Activated CD8-positive, alpha-beta memory T cell treated with anti-CD3 and anti-CD28 coated beads for 36 hours (primary cell): ENCODE data around the gene SAMD13. TPM values are rescaled to one million over a fixed set of nuclear protein-coding genes. Genes with fewer than 3 reads are reported as not detected.

Source experiments
- CTCF ChIA-PET: fragments of 350-600 bp; sonication (Branson Sonifier 250); formaldehyde crosslinking; loops from one replicate; lab custom pipeline; 2021; ENCODE audit warnings: antibody characterized with exemption; lab: Charles Lee
- POLR2A ChIA-PET: fragments of 350-600 bp; sonication (Branson Sonifier 250); formaldehyde crosslinking; loops from one replicate; lab custom pipeline; 2021; ENCODE audit warnings: antibody characterized with exemption; lab: Charles Lee
- total RNA-seq, 2 experiments: library from RNA; stranded (reverse); gene quantifications; one replicate each; pipeline ENCODE4 v1.2.3, GENCODE V29; 2021

Gene SAMD13
- under 1 TPM; 0.59 to 0.80 TPM for total RNA-seq

GRCh38 chr1:84301004-84301784 is at the start of gene SAMD13:
TSS of gene SAMD13 (plus strand) at chr1:84301708. CDS start at chr1:84303235, 1,527 bp downstream.
- ChIA-PET POLR2A (no interaction called here), CTCF (no interaction called here)

DNA sequence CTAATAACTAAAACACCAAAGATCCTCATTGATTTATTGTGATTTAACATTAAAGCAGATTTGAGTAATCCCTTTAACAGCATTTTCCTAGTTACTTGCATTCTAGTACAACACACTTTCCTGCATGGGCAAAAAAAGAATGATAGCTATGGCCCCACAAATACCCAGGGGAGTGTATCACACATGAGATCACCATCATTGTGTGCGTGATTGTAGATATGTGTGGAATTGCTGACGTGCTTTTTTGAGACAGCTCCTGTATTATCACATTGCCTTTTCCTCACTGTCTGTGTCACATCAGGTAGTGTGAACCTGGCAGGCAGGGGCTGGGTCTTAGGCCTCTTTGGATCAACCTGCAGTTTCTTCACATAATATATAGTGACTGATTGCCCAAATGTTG is 48.5 kb upstream of the SAMD13 start:
- ChIA-PET POLR2A (no interaction called here), CTCF (no interaction called here)

DNA sequence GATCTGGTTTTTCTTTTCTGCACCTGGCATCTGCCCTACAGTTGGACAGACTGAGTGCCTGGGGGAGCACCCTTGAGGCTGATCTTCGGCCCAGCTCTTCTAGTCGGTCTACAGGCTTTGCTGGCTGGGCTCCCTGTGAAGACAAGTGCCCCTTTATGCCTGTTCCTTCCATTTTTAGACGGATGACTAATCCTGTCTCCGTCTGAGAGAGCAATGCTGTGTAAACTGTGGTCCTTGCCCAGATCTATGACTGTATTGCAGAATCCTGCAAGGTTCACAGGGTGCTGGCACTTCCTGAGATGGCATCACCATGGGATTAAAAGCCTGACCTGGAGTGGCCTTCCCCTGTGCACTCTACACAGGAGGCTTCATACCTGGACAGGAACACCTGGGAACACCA is 47.6 kb upstream of the SAMD13 start:
- POLR2A ChIA-PET: no interaction called here
- CTCF ChIA-PET: no interaction called here

DNA sequence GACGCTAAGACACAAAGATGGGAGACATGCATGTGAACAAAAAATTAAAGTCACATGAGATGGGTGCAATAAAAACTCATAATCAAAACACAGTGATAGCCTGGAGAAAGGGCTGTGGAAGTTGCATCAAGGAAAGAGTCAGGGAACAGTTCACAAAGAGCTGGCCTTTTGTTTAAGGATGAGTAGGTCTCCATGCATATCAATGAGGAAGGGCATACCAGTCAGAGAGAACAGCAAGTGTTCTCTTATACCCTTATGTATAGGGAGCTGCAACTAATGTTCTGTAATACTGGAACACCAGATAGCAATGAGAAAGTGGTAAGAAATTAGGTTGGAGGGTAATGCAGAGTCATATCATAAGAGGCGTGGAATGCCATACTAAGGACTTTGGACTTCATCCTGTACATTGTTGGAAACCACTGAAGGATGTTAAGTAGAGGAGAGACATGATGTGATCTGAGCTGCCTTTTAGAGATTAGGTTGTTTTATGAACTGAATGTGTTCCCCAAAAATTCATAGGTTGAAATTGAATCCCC is 46.7 kb upstream of the SAMD13 start:
- POLR2A ChIA-PET: no interaction called here

DNA sequence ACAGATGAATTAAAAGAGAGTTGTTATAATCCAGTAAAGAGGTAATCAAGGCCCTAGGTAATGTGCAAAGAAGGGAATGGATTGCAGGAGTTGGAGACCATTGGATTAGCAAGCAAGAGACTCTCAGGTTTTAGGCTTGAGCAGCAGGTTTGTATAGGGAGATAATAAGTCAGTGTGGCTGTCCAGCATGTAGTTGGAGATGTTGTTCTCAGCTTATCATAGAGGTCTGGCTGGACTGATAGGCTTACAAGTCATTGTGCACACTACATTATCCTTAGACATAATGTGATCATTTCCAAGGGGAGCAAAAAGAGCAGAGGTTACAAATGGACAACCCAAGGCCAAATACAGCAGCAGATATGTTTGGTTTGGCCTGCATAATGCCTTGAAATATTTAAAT is 45.9 kb upstream of the SAMD13 start:
- ChIA-PET POLR2A (no interaction called here), CTCF (no interaction called here)

More for the DNA sequence above, 46.7 kb upstream of the SAMD13 start:
- CTCF ChIA-PET: interaction anchor here (0.6 kb wide), 1 partner anchor 184 kb away, joined by 3 read pairs; no protein-coding TSS in a partner anchor

GRCh38 chr1:84257617-84258016 is 43.9 kb upstream of the SAMD13 start:
- ChIA-PET CTCF (no interaction called here), POLR2A (no interaction called here)

DNA sequence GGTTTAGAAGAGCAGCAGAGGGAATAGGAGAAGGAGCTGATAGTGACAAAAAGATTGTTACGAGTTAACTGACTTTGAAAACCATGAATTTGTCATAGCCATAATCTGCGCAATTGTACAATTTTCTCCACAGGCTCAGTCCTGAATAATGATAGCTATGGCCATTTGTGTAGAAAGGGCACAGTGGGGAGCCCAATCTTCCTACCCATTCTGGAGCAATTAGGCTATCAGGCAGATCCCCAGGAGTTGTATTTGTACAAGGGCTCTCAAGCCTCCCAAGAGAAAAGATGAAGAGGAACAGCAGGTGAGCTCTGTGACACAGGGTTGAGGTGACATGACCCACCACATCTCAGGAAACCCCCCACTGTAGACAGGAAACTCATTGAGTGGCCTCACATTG is 42.1 kb upstream of the SAMD13 start:
- CTCF ChIA-PET: no interaction called here
- POLR2A ChIA-PET: no interaction called here

DNA sequence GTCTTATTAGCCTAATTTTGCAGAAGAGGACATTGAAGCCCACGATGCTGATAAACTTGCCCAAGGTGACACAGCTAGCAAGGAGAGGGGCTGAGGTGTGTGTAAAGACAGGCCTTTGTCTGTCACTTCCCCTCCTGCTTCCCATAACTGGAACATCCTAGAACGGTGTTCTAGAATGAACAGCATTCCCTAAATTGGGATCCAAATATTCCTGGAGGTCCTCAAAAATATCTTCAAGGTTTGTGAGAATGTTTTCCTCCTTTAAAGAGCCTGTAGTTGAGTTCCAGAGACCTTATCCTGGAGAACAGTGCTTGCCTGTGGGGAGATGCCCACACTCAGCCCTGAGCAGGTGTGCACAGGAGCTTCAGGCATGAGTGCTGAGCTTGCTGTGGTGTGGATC is 41.5 kb upstream of the SAMD13 start:
- CTCF ChIA-PET: no interaction called here
- POLR2A ChIA-PET: no interaction called here

- CTCF ChIA-PET: no interaction called here
- POLR2A ChIA-PET: no interaction called here
Measured at GRCh38 chr1:84260852-84261518, 40.5 kb upstream of the SAMD13 start.

GRCh38 chr1:84264961-84265360 is 36.5 kb upstream of the SAMD13 start:
- POLR2A ChIA-PET: no interaction called here
- CTCF ChIA-PET: no interaction called here

- ChIA-PET CTCF (interaction anchor here (0.6 kb wide), 1 partner anchor 32 kb away, joined by 3 read pairs; no protein-coding TSS in a partner anchor), POLR2A (no interaction called here)
Measured at GRCh38 chr1:84265867-84266266, 35.6 kb upstream of the SAMD13 start.

GRCh38 chr1:84266748-84267147 is 34.8 kb upstream of the SAMD13 start:
- ChIA-PET CTCF (interaction anchor here (0.6 kb wide), 1 partner anchor 31 kb away, joined by 3 read pairs; no protein-coding TSS in a partner anchor), POLR2A (no interaction called here)

GRCh38 chr1:84267476-84267875 is 34.0 kb upstream of the SAMD13 start:
- ChIA-PET CTCF (no interaction called here), POLR2A (no interaction called here)

DNA sequence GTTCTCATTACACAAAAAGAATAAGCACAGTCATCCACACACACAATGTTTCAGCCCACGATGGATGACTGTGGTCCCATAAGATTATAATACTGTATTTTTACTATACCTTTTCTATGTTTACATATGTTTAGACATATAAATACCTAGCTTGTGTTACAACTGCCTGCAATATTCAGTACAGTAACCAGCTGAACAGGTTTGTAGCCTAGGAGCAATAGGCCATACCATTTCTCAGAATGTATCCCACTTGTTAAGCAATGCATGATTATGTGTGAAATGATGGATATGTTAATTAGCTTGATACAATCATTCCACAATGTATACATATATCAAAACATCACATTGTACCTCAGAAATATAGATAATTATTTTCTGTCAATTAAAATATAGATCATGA is 33.2 kb upstream of the SAMD13 start:
- POLR2A ChIA-PET: no interaction called here

DNA sequence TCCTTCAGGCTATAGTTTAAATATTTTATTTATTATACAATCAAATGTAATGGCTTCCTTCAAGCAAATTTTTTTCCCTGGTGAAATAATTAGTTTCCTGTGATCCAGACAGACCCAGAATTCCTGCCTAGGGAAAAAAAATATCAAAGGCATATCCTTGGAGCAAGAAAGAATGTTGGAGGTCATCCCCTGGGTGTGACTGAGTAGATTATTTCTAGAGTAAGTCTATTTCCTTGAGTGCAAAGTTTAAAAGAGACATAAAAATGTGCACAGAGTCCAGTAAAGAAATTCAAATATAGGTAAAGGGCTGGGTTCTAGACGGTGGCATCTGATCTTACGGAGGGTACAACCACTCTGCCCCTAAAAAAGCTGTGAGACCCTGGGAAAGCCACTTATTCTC is 32.2 kb upstream of the SAMD13 start:
- CTCF ChIA-PET: no interaction called here
- POLR2A ChIA-PET: no interaction called here

More for the DNA sequence above, 33.2 kb upstream of the SAMD13 start:
- CTCF ChIA-PET: no interaction called here

- CTCF ChIA-PET: no interaction called here
- POLR2A ChIA-PET: no interaction called here
Measured at GRCh38 chr1:84271441-84272151, 29.9 kb upstream of the SAMD13 start.

DNA sequence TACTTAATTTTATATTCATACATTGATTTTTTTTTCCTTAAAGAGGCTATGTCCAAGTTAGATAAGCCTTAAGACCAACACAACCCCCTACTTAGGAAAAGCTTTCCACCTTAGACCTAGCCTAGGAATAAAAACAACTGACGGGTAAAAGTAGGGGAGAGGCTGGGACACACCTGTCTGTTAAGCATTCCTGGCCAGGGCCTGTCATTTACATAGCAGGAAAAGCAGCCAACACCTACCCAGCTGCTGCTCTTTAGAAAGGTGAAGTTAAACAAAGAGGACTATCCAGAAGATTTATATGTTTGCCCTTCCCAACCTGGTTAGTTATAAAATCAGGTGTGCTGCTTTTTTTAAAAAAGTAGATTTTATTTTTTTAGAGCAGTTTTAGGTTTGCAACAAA is 29.1 kb upstream of the SAMD13 start:
- CTCF ChIA-PET: no interaction called here
- POLR2A ChIA-PET: no interaction called here

DNA sequence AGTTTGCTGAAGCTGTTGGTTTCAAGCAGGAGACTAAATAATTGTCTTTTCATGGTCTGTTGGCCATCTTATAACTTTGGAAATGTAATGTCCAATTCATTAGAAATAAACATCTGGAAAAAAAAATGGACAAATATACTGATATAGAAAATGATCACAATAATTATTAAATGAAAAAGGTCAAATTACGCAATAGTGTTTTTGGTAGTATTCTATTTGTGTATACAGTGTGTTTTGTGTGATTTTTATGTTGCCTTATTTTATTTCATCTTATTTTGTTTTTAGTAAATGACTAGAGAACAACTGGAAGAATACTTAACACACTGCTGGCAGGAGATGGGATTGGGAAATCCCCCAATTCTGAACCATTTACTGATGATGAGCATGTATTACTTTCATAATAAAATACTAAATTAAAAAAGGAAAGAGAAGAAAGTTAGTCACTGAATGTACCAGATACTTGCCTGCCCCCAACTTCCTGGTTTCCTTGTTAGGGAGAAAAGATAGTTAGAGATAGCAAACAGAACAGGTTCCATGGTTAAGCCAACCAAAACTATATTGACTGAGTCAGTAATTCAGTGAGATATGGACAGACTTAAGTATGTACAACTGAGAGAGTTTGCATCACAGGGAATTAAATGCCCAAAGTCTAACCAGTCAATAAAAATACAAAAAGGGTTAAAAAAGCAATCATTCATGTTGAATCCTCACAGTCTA is 24.0 kb upstream of the SAMD13 start:
- CTCF ChIA-PET: no interaction called here
- POLR2A ChIA-PET: no interaction called here

- CTCF ChIA-PET: no interaction called here
Measured at GRCh38 chr1:84278905-84279304, 22.6 kb upstream of the SAMD13 start.

More at GRCh38 chr1:84278905-84279304, 22.6 kb upstream of the SAMD13 start:
- POLR2A ChIA-PET: no interaction called here
